SKM-1 (cell line): Measurements from ENCODE around the gene GP9.

Source experiments
- DNase-seq: peaks from one replicate; lab custom pipeline; 2025; ENCODE audit not compliant: unreplicated experiment; lab: John Stamatoyannopoulos, UW

GP9 gene

DNA sequence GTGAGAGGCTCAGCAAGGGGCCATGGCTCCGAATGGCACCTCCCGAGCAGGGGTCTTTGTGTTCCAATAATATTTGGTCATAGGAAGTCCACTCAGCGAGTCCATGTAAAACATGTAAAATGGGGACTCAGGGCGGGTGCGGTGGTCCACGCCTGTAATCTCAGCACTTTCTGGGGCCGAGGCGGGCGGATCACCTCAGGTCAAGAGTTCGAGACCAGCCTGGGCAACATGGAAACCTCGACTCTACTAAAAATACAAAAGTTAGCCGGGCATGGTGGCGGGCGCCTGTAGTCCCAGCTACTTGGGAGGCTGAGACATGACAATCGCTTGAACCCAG is 33.1 kb upstream of the GP9 start:
- no peak for DNase-seq

DNA sequence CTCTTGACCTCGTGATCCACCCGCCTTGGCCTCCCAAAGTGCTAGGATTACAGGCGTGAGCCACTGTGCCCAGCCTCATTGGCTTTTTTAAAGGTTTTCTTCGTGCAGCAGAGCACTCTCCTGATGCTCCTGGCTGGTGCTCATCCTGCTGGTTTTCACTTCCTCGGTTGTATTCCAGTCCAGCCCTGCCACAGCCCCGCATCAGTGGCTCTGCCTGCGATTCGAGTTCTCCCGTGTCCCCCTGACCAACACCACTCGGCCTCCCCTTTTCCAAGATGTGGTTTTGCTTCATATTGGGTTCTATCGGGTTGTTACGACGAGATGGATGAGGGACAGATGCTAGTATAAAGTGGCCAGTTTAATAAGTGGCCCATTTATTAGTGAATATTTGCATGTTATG is 31.7 kb upstream of the GP9 start:
- no peak for DNase-seq

DNA sequence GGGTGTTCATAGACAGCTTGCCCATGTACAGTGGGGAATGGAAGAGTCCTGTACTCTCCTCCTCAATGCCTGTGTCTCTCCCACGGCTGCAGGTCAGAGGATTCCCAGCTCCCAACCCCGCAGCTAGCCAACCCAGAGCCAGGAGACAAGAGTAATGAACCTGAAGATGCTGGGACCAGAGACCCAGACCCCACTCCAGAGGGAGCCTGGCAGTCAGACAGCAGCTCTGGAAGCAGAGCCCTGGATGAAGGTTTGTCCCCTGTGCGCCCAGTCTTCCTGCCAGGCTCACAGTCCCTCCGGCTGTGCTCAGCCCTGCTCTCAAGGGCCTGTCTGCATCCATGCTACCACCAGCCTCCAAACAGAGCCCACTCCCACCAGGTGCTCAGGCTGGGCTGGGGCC is 30.0 kb upstream of the GP9 start:
- no peak for DNase-seq

GRCh38 chr3:129031476-129032215 is 28.9 kb upstream of the GP9 start:
- no peak for DNase-seq

DNA sequence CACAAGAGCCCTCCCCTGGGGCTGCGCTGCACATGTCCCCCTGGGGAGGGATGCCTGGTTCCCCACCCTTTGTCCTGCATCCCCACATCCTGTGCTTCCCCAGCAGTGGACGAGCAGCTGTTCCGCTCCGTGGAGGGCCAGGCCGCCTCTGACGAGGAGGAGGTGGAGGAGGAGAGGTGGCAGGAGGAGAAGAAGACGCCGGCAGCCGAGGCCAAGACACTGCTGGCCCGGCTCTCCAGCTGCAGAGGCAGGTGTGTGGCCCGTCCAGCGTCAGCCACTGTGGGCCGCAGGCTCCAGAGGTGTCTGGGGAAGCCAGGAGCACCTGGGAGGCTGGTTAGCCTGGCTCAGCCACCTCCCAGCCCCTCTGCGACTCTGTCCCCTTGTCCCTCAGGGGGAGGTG is 27.9 kb upstream of the GP9 start:
- no peak for DNase-seq

GRCh38 chr3:129033151-129033550 is 27.4 kb upstream of the GP9 start:
- no peak for DNase-seq

DNA sequence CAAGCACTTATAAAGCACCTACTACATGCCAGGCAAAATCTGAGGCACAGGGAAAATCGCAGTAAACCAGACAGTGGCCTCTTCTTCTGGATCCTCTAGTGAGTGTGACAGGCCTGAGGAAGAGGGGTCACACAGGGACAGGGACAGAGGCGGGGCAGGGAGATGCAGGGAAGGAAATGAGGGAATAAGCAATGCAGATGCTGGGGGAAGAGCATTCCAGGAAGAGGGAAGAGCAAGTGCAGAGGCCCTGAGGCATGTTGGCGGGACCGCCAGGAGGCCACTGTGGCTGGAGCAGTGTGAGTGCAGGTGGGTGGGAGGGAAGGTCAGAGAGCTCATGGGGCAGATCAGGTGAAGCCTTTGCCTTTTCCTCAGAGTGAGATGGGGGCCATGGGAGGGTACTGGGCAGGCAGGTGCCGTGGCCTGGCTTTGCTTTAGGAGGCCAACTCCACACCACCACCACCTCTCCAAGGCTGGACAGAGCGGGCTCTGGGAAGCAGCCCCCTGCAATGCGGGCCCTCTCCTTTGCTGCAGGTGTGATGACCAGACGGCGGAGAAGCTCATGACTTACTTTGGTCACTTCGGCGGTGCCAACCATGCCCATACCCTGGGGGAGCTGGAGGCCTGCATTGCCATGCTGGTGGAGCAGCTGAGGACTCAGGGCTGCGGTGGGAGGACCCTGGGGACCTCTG is 26.8 kb upstream of the GP9 start:
- no peak for DNase-seq

GRCh38 chr3:129034642-129035041 is 25.9 kb upstream of the GP9 start:
- DNase-seq = no peak

DNA sequence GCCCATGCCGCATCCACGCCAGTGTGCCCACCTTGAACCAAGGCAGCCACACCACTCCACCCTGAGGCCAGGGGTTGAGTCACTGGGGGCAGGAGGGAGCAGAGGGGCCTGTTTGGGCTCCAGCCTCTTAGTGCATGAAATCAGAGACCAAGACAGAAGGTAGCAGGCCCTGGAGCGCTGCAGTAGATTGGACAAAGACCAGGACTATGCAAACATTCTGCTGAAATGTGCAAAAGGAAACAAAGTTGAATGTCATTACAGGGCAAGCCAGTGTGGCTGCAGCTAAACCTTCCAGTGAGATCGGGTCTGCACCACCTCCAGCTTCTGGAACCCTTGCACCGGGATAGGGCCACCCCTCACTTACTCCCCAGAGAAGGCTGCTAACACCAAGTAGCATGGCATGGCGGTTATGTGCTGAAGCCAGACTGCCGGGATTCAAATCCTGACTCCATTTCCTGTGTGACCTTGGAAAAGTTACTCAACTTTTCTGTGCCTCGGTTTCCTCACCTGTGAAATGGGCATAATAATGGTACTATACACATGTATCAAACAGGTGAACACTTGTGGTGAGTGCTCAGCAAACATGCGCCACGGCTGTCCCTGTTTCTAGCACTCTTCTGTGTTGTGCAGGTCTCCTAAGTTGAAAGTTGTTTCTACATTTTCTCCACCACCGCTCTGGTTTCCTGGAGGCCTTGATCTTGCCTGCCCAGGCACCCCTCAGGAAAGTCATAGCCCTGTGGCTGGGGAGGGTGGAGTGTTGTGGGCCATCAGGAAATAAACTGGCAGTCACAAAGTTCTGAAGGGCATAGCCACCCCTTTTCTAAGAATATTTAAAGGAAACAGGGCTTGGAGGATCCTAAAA is 25.0 kb upstream of the GP9 start:
- no peak for DNase-seq

DNA sequence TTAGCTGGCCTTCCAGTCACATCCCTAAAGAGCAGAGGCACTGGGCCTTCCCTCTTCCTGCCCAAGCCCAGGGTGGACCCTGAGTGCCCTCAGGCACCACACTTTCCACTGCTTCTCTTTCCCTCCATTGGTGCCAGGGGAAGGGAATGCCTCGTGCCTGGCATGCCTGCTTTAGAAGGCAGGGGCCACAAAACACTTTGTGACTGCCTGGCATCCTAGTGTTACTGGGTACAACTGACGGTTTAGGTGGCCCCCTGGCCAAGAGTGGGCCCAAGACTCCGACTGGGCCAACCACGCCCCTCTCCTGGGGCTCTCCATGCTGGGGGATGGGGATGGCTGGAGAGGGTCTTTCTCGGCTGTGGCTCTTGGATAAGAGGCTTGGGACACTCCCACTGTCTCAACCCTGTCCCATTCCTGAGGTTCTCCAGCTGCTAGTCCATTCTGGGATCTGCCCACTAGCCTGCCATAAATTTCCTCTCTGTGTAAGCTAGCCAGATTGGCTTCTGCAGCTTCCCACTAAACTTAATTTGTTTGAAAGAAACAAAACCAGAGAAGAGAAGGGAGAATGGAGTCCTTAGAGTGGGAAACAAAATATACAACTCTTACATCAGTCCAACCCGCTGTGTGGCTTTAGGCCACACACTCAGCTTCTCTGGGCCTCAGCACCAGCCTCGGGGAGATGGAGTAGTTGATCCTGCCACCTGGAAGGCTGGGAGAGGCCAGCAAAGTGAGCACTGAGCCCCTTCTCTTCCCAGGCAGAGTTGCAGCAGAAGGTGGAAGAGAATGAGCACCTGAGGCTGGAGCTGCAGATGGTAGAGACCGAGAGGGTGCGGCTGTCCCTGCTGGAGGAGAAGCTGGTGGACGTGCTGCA is 24.1 kb upstream of the GP9 start:
- DNase-seq = no peak

DNA sequence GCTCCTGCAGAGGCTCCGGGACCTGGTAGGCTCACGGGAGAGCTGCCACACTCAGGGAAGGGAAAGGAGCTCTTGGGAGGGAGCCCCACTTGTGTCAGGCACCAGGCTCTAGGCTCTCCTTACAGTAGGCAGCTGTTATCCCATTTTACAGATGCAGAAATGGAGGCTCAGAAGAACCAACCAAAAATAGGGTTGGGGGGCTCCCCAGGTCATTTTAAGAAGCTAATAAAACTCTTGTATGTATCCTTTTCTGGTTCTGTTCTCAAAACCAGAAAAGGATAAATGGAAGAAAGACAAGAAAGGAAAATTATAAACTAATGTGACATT is 23.5 kb upstream of the GP9 start:
- DNase-seq = no peak

GRCh38 chr3:129038121-129038855 is 22.3 kb upstream of the GP9 start:
- DNase-seq = no peak

DNA sequence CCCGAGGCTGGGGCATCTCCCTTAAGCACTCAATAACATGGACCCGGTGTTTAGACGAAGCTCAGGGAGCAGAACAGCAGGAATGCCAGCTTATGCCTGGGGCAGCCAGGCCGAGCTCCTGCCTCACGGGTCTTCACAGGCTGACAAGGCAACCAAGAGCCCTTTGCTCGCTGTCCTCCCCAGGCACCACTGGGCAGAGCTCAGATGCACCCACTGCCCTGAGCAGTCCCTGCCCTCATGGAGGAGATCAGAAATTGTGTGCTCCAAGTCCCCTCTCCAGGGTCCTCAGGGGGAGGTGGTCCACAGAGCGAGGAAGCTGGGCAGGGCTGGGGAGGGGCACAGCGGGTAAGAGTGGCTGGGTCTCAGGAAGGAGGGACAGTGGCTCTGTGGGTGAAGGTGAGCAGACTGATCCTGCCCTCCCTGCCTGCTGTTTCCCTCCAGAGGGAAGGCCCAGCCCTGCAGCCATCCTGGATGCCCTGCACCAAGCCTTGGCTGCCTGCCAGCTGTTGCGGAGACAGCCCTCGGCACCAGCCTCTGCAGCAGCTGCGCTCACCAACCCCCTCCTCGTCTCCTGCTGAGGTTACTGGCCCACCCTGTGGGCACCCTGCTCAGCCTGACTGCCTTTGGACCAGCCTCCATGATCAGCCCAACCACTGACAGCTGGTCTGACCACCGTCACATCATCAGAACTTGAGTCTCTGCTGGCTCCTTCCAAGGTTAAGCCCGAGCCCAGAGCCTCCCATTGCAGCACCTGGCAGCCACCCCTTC is 21.1 kb upstream of the GP9 start:
- DNase-seq = no peak

- DNase-seq = no peak
Observed at GRCh38 chr3:129040039-129040336, 20.6 kb upstream of the GP9 start.

- DNase-seq = no peak
Observed at GRCh38 chr3:129040579-129041300, 19.8 kb upstream of the GP9 start.

DNA sequence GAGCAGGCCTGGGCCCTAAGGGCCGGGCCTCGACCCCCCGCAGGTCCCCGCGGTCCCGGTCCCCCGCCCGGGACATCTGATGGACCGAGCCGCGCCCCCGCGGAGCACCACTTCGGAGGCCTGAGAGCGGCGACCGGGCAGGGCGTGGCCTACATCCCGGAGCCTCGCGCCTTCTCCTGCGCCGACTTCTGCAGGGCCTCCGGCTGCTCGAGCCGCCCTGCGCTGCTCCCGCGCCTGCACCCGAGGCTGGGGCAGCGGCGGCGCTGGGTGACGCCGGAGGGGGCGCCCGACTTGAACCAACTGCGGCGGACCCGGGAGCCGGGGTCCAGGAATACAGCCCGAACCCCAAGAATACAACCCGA is 14.9 kb upstream of the GP9 start:
- no peak for DNase-seq

DNA sequence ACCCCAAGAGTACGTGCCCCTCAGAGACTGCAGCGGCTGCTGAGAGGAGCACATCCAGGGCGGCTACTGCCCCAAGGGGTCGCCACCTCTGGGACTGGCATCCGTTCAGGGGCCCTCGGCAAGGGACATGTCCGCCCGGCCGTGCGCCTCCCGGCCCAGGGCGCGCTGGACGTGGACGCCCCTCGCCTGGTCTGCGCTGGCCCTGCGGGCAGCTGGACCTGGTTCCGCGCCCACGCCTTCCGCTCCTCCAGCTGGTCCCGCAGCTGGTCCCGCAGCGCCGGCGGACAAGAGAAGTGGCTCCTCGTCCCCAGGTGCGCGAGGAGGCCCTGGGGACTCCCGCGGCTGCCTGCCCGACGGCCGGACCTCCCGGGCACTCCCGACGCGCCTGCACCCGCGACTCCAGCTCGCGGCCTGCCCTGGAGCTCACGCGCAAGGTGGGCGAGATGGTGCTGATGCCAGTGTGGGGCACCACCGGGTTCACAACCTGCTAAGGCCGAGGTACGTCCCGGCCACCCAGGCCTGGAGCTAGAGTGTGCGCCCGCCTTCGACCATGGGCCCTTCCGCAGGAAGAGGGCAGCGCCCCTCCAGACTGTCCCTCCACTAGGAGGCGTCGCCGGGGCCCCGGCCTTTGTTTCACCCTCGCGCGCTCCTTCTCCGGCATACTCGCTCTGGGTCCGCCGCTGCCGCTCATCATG is 14.4 kb upstream of the GP9 start:
- DNase-seq = no peak

- no peak for DNase-seq
Observed at GRCh38 chr3:129046732-129047552, 13.6 kb upstream of the GP9 start.
